Pons (tissue), 1 donor: ENCODE measurements around the gene KCNJ15.
"Not testable (repeated sequence)": the region's sequence is repeated elsewhere in the genome, so short reads cannot be mapped to it uniquely, and the experiment has no call there.

ENCODE experiments used
- DNase-seq: peaks from one replicate; pipeline ENCODE4 v3.0.0-alpha.2; 2016; ENCODE audit warnings: low spot score

Gene KCNJ15

GRCh38 chr21:38244885-38245869 lies 11.6 kb upstream of the KCNJ15 start:
- DNase-seq: no peak

- no peak for DNase-seq
Observed at GRCh38 chr21:38246511-38246910, 10.3 kb upstream of the KCNJ15 start.

GRCh38 chr21:38247054-38247453 lies 9.7 kb upstream of the KCNJ15 start:
- not testable (repeated sequence) for DNase-seq

- no peak for DNase-seq
Observed at GRCh38 chr21:38247738-38248510, 8.9 kb upstream of the KCNJ15 start.

- DNase-seq: no peak
Observed at GRCh38 chr21:38249256-38249655, 7.5 kb upstream of the KCNJ15 start.

GRCh38 chr21:38249696-38250278 lies 7.0 kb upstream of the KCNJ15 start:
- DNase-seq: no peak

- no peak for DNase-seq
Observed at GRCh38 chr21:38250991-38251418, 5.8 kb upstream of the KCNJ15 start.

GRCh38 chr21:38254970-38255369 lies 1.8 kb upstream of the KCNJ15 start:
- no peak for DNase-seq

GRCh38 chr21:38255571-38256117 lies 1.1 kb upstream of the KCNJ15 start:
- no peak for DNase-seq

GRCh38 chr21:38257667-38258066 lies 876 bp downstream of the KCNJ15 start:
- no peak for DNase-seq

GRCh38 chr21:38258521-38259485 lies 2.0 kb downstream of the KCNJ15 start:
- no peak for DNase-seq

GRCh38 chr21:38259665-38260064 lies 2.9 kb downstream of the KCNJ15 start:
- no peak for DNase-seq

GRCh38 chr21:38260426-38260825 lies 3.6 kb downstream of the KCNJ15 start:
- DNase-seq: no peak

- DNase-seq: no peak
Observed at GRCh38 chr21:38261851-38262250, 5.1 kb downstream of the KCNJ15 start.

- no peak for DNase-seq
Observed at GRCh38 chr21:38263493-38263892, 6.7 kb downstream of the KCNJ15 start.

GRCh38 chr21:38264571-38264970 lies 7.8 kb downstream of the KCNJ15 start:
- DNase-seq: no peak

- DNase-seq: no peak
Observed at GRCh38 chr21:38265166-38265565, 8.4 kb downstream of the KCNJ15 start.

- DNase-seq: no peak
Observed at GRCh38 chr21:38266732-38267131, 9.9 kb downstream of the KCNJ15 start.

- no peak for DNase-seq
Observed at GRCh38 chr21:38267136-38267755, 10.5 kb downstream of the KCNJ15 start.
